ENCODE results near the gene ANKRD10.

GRCh38 chr13:110938662-110939421 lies 24.0 kb upstream of the ANKRD10 start:
- TF ChIP-seq CTCF (tag by site-specific recombination; IDR thresholded peaks at IDR 0.05) (no peak), SP3 (tag by site-specific recombination; IDR thresholded peaks at IDR 0.05) (no peak), ZNF155 (tag by site-specific recombination; IDR thresholded peaks at IDR 0.05) (no peak), PRDM2 (tag by site-specific recombination; IDR thresholded peaks at IDR 0.05; ENCODE audit: borderline replicate concordance) (no peak), ZNF580 (tag by site-specific recombination; IDR thresholded peaks at IDR 0.05) (no peak), ZBTB49 (tag by site-specific recombination; IDR thresholded peaks at IDR 0.05; ENCODE audit: low read depth) (no peak), ZBTB21 (tag by site-specific recombination; IDR thresholded peaks at IDR 0.05) (no peak), MEIS1 (CRISPR knock-in tag; IDR thresholded peaks at IDR 0.05; ENCODE audit: borderline replicate concordance) (no peak), ATF2 (tag by site-specific recombination; IDR thresholded peaks at IDR 0.05; ENCODE audit: low read depth) (no peak), ZFP41 (tag by site-specific recombination; IDR thresholded peaks at IDR 0.05; ENCODE audit: borderline replicate concordance) (no peak)

Measured in HEK293 (cell line).